H7 (cell line): ENCODE data around the gene BRINP2. TPM values are rescaled to one million over a fixed set of nuclear protein-coding genes. Genes with fewer than 3 reads are reported as not detected.

ENCODE experiments used
- DNase-seq: peaks from one replicate; pipeline ENCODE4 v3.0.0; 2012
- H3K27me3 ChIP-seq: 2 replicates; pipeline ENCODE4 v1.6.0; 2011; ENCODE audit warnings: mild to moderate bottlenecking, low read length; ENCODE audit not compliant: control insufficient read depth, insufficient read depth
- H3K36me3 ChIP-seq: replicated peaks from 2 replicates; pipeline ENCODE4 v1.5.1; 2011; ENCODE audit warnings: low read length; ENCODE audit not compliant: control insufficient read depth, insufficient read depth
- H3K4me3 ChIP-seq: 2 replicates; pipeline ENCODE4 v1.5.1; 2011; ENCODE audit warnings: low read depth, mild to moderate bottlenecking, control low read depth, low read length, moderate library complexity; ENCODE audit not compliant: insufficient read depth
- total RNA-seq: library from RNA; depleted of rRNA; stranded (reverse); fragments of >200 nt; shearing (Covaris generic); gene quantifications from 2 replicates; pipeline ENCODE4 v1.2.3, GENCODE V29; 2014

BRINP2 gene
- total RNA-seq, 1 experiment from 2014 or later = not detected

GRCh38 chr1:177228693-177229065 lies 57.9 kb downstream of the BRINP2 start:
- no peak overlapping the region for H3K4me3 ChIP-seq
- H3K36me3 ChIP-seq = no peaks in the 10 kb centered on the region
- H3K27me3 ChIP-seq = no peaks in the 10 kb centered on the region; the same call in 1 of the 2 replicates
- DNase-seq = no peak

DNA sequence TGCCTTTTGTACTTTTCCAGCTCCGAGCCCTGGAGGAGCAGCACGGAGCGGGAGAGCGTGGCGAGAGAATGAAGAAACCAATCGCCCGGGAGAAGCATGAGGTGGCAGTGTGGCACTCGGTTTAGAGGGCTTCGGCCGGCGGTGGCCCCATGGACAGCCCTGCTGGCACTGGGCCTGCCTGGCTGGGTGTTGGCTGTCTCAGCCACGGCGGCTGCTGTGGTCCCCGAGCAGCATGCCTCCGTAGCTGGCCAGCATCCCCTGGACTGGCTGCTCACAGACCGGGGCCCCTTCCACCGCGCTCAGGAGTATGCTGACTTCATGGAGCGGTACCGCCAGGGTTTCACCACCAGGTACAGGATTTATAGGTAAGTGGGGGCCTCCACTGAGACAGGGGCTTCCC lies 59.0 kb downstream of the BRINP2 start:
- peak; percentile 30 for DNase-seq
- H3K27me3 ChIP-seq = no peaks in the 10 kb centered on the region; the same call in 1 of the 2 replicates
- H3K4me3 ChIP-seq = no peak overlapping the region
- H3K36me3 ChIP-seq = no peaks in the 10 kb centered on the region

- no peak overlapping the region for H3K4me3 ChIP-seq
- DNase-seq = no peak
- no peaks in the 10 kb centered on the region for H3K36me3 ChIP-seq
- H3K27me3 ChIP-seq = no peaks in the 10 kb centered on the region; the same call in 1 of the 2 replicates
Measured at GRCh38 chr1:177230228-177231016, 59.7 kb downstream of the BRINP2 start.

DNA sequence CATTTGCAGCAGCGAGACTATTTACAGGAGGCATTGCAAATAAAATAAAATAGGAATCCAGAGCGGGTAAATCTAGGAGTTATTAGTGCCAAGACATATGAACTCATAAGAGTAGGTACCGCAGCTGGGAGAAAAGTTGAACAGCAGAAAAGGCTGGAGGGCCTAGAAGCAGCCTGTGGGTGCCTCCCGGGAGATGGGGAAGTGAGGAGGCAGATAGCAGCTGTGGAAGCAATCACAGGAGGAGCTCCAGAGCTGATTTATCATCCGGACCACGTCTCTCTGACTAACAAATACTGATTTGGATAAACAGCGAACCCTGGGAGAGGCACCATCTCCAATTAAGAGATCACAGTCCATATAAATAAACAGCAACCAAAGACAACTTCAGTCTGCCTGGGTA lies 64.6 kb downstream of the BRINP2 start:
- no peak for DNase-seq
- H3K4me3 ChIP-seq = no peak overlapping the region
- H3K27me3 ChIP-seq = no peaks in the 10 kb centered on the region
- H3K36me3 ChIP-seq = no peaks in the 10 kb centered on the region

GRCh38 chr1:177236962-177237361 lies 66.2 kb downstream of the BRINP2 start:
- no peaks in the 10 kb centered on the region for H3K27me3 ChIP-seq
- no peak overlapping the region for H3K4me3 ChIP-seq
- no peak for DNase-seq
- H3K36me3 ChIP-seq = no peaks in the 10 kb centered on the region

- H3K36me3 ChIP-seq = no peaks in the 10 kb centered on the region
- no peak overlapping the region for H3K4me3 ChIP-seq
- no peak for DNase-seq
- no peaks in the 10 kb centered on the region; the same call in 1 of the 2 replicates for H3K27me3 ChIP-seq
Measured at GRCh38 chr1:177238967-177239366, 68.2 kb downstream of the BRINP2 start.

GRCh38 chr1:177239792-177240191 lies 69.0 kb downstream of the BRINP2 start:
- H3K36me3 ChIP-seq = no peaks in the 10 kb centered on the region
- H3K4me3 ChIP-seq = no peak overlapping the region
- DNase-seq = no peak
- H3K27me3 ChIP-seq = no peaks in the 10 kb centered on the region; the same call in 1 of the 2 replicates

DNA sequence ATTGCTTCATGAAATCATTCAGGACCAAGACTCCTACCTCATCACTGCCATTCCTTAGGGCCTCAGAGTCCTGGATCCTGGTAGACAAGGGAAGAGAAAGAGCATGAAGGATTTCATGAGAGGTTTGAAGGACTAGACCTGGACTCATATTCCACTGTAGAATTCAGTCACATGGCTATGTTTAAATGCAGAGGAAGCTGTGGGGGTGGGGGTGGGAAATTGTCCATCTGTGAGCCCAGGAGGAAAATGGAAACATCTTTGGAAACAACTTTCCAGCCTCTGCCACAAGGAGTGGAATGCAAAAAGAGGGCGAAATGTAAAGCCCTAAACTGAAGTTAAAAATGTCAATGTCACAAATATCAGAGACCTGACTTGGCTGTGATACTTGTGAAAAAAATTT lies 73.0 kb downstream of the BRINP2 start:
- Histone ChIP-seq H3K36me3 (no peaks in the 10 kb centered on the region), H3K4me3 (no peak overlapping the region), H3K27me3 (no peaks in the 10 kb centered on the region; the same call in 1 of the 2 replicates)
- no peak for DNase-seq

DNA sequence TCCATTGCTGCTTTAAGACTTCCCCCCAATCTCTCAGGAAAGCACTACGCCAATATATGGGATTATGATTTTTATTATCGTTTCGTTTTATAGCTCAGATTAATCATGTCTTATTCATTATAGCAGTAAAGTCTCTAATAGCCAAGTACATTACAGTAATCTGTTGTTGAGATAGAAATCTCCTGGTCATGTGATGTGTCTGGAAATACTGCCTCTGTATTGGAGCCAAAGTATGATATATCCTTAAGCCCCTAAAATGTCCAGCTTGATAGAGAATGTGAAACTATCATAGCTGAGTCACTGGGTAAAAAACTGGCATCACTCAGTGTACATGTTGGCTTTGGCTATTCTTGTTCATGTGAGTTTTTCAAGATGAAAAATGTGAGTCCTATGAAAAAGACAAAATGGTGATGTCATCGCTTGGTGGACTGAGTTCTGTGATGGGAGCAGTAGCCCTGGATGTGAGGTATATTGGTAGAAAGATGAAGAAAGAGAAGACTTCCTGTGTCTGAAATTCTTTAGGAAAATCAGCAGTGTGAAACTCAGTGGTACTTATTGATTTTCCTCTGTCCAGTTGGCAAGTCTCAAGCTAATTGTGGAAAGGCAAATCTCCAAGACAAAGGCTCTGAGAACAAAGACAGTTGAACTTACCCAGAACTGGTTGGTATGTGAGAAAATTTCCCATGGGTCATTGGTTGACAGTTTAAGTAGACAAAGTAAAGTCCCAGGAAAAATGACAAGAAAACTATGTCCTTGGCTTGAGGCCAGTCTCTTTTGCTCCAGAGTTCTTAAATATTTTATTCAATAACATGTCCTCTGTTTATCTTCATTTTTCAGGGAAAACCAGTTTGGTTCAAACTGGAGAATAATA lies 76.2 kb downstream of the BRINP2 start:
- DNase-seq = no peak
- no peaks in the 10 kb centered on the region for H3K36me3 ChIP-seq
- H3K27me3 ChIP-seq = no peaks in the 10 kb centered on the region; the same call in 1 of the 2 replicates
- H3K4me3 ChIP-seq = no peak overlapping the region

DNA sequence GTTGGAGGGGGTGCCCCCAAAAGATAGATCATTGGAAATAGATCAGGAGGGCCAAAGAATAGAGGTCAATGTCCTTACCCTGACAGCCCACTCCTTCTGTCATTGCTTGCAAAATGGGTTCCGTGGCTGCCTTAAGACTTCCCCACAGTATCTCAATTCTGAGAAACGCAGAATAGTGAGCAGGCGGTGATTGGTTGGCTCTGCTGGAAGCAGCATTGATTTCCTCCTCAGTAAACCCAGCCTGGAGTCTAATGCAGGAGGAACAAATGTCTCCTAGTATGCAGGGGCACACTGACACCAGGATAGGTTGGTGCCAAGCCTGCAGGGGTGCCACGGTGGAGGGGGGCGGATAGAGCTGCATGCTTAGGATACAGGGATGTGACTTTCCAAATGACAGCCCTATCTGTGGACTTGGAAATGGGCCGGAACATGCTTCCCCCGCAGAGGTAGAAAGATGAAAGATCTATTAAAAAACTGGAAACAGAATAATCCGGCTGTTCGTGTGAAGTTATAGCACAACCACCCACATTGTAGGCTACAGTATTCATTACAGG lies 76.9 kb downstream of the BRINP2 start:
- H3K36me3 ChIP-seq = no peaks in the 10 kb centered on the region
- H3K4me3 ChIP-seq = no peak overlapping the region
- H3K27me3 ChIP-seq = no peaks in the 10 kb centered on the region; the same call in 1 of the 2 replicates
- DNase-seq = no peak

GRCh38 chr1:177248258-177248657 lies 77.5 kb downstream of the BRINP2 start:
- Histone ChIP-seq H3K36me3 (no peaks in the 10 kb centered on the region), H3K4me3 (no peak overlapping the region), H3K27me3 (no peaks in the 10 kb centered on the region; the same call in 1 of the 2 replicates)
- DNase-seq = no peak

DNA sequence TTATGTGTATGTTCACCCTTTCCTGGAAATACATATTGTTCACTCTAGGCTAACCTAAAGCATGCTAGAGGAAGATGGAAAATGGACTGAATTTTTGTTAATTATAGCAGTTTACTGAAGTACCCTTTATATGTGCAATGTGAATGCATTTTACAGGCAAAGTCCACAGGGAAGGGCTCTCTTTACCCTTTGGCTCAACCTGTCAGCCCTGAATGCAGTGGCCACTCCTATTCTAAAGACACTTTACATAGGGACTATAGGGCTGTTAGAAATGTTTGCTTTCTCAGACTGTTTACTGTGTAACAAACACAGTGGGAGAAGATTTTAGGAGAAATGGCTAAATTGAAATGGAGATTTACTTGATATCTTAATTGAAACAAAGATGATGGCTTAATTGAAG lies 78.5 kb downstream of the BRINP2 start:
- H3K36me3 ChIP-seq = no peaks in the 10 kb centered on the region
- no peak overlapping the region for H3K4me3 ChIP-seq
- DNase-seq = no peak
- H3K27me3 ChIP-seq = no peaks in the 10 kb centered on the region

DNA sequence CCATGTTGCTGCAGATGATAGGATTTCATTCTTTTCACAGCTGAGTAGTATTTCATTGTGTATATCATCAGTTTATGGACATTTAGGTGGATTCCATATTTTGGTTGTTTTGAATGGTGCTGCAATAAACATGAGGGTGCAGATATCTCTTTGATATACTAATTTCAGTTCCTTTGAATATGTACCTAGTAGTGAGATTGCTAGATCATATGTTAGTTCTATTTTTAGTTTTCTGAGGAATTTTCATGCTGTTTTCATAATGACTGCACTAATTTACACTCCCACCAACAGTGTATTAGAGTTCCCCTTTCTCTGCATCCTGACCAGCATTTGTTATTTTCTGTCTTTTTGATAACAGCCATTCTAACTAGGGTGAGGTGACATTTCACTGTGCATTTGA lies 82.1 kb downstream of the BRINP2 start:
- no peak for DNase-seq
- H3K27me3 ChIP-seq = no peaks in the 10 kb centered on the region
- H3K4me3 ChIP-seq = no peak overlapping the region
- H3K36me3 ChIP-seq = no peaks in the 10 kb centered on the region

- DNase-seq = no peak
- Histone ChIP-seq H3K27me3 (no peaks in the 10 kb centered on the region), H3K36me3 (no peaks in the 10 kb centered on the region), H3K4me3 (no peak overlapping the region)
Measured at GRCh38 chr1:177255411-177255810, 84.7 kb downstream of the BRINP2 start.
